Embryonic facial prominence (tissue), 1 donor: Measurements from ENCODE around the gene CAP1.

Experiments
- DNase-seq: peaks from one replicate; pipeline ENCODE4 v3.0.0-alpha.2; 2016; ENCODE audit errors: extremely low spot score

The CAP1 gene

GRCh38 chr1:40095806-40096205 is 55.3 kb downstream of the CAP1 start:
- DNase-seq, result no peak

- no peak for DNase-seq
These were observed 56.1 kb downstream of the CAP1 start for GRCh38 chr1:40096646-40096976.

- peak; percentile 25 for DNase-seq
These were observed 56.7 kb downstream of the CAP1 start, which contains the start of gene PPT1 for GRCh38 chr1:40096977-40097782. PPT1 (minus strand) TSS chr1:40097252; CDS start chr1:40097238, 14 bp downstream.

- DNase-seq, result no peak
These were observed 61.5 kb downstream of the CAP1 start for GRCh38 chr1:40102038-40102437.

GRCh38 chr1:40102896-40103295 is 62.4 kb downstream of the CAP1 start:
- no peak for DNase-seq

GRCh38 chr1:40105028-40105427 is 64.5 kb downstream of the CAP1 start:
- no peak for DNase-seq

- peak; percentile 12 for DNase-seq
These were observed 66.9 kb downstream of the CAP1 start for GRCh38 chr1:40107290-40107959.

- DNase-seq, result no peak
These were observed 69.9 kb downstream of the CAP1 start for GRCh38 chr1:40110389-40110788.

- no peak for DNase-seq
These were observed 73.9 kb downstream of the CAP1 start for GRCh38 chr1:40114400-40114799.

- DNase-seq, result no peak
These were observed 79.6 kb downstream of the CAP1 start for GRCh38 chr1:40120128-40120527.
